Trophoblast cell (in vitro differentiated cells and primary cell): ENCODE measurements around the gene SPATA33.
"Not testable (repeated sequence)": the region's sequence is repeated elsewhere in the genome, so short reads cannot be mapped to it uniquely, and the experiment has no call there.

Experiments
- DNase-seq, 2 donors: peaks; one replicate each; pipeline ENCODE4 v3.0.0-alpha.2; 2016
- H2AFZ ChIP-seq: 2 replicates; pipeline ENCODE4 v1.6.1; 2013; ENCODE audit warnings: low read length, moderate library complexity, mild to moderate bottlenecking; ENCODE audit not compliant: insufficient read depth, poor library complexity
- H2AK5ac ChIP-seq: 2 replicates; pipeline ENCODE4 v1.6.1; 2013; ENCODE audit warnings: mild to moderate bottlenecking, low read length
- H2BK120ac ChIP-seq: 2 replicates; pipeline ENCODE4 v1.6.1; 2013; ENCODE audit warnings: low read length, mild to moderate bottlenecking, moderate library complexity; ENCODE audit not compliant: insufficient read depth, poor library complexity
- H2BK12ac ChIP-seq: 2 replicates; pipeline ENCODE4 v1.6.1; 2013; ENCODE audit warnings: mild to moderate bottlenecking, low read length, moderate library complexity
- H2BK5ac ChIP-seq: 2 replicates; pipeline ENCODE4 v1.6.1; 2013; ENCODE audit warnings: low read length, low read depth, moderate library complexity, mild to moderate bottlenecking; ENCODE audit not compliant: poor library complexity
- H3K14ac ChIP-seq: 2 replicates; pipeline ENCODE4 v1.6.1; 2013; ENCODE audit warnings: mild to moderate bottlenecking, low read length
- H3K18ac ChIP-seq: 2 replicates; pipeline ENCODE4 v1.6.1; 2013; ENCODE audit warnings: mild to moderate bottlenecking, low read length
- H3K23ac ChIP-seq: 2 replicates; pipeline ENCODE4 v1.6.1; 2013; ENCODE audit warnings: low read length
- H3K27ac ChIP-seq: 2 replicates; pipeline ENCODE4 v1.5.1; 2013; ENCODE audit warnings: low read depth, mild to moderate bottlenecking, inconsistent platforms, low read length, moderate library complexity
- H3K27me3 ChIP-seq: 2 replicates; pipeline ENCODE4 v1.6.1; 2013; ENCODE audit warnings: inconsistent platforms, mild to moderate bottlenecking, low read length, moderate library complexity; ENCODE audit not compliant: insufficient read depth
- H3K36me3 ChIP-seq, 2 experiments: 1 replicate in 1 of 2; 2 replicates in 1 of 2; pipeline ENCODE4 v1.6.1; 2013; ENCODE audit warnings: low read length in 2 of 2, mild to moderate bottlenecking in 2 of 2, moderate library complexity in 1 of 2; ENCODE audit not compliant: insufficient read depth in 2 of 2, control insufficient read depth in 1 of 2
- H3K4ac ChIP-seq: 2 replicates; pipeline ENCODE4 v1.6.1; 2013; ENCODE audit warnings: low read depth, mild to moderate bottlenecking, low read length, moderate library complexity
- H3K4me1 ChIP-seq, 2 experiments: 1 replicate in 1 of 2; 2 replicates in 1 of 2; pipeline ENCODE4 v1.6.1; 2013; ENCODE audit warnings: low read length in 2 of 2, mild to moderate bottlenecking in 2 of 2, moderate library complexity in 1 of 2; ENCODE audit not compliant: insufficient read depth in 2 of 2, control insufficient read depth in 1 of 2
- H3K4me2 ChIP-seq: 2 replicates; pipeline ENCODE4 v1.6.1; 2013; ENCODE audit warnings: inconsistent platforms, mild to moderate bottlenecking, low read length, moderate library complexity
- H3K4me3 ChIP-seq: 2 replicates; pipeline ENCODE4 v1.5.1; 2013; ENCODE audit warnings: mild to moderate bottlenecking, low read depth, low read length, inconsistent platforms
- H3K79me1 ChIP-seq: one replicate; pipeline ENCODE4 v1.6.1; 2013; ENCODE audit warnings: low read length
- H3K79me2 ChIP-seq: 2 replicates; pipeline ENCODE4 v1.6.1; 2013; ENCODE audit warnings: low read length, mild to moderate bottlenecking; ENCODE audit not compliant: control insufficient read depth, insufficient read depth, poor library complexity
- H3K9ac ChIP-seq: 2 replicates; pipeline ENCODE4 v1.6.1; 2013; ENCODE audit warnings: mild to moderate bottlenecking, low read length
- H3K9me3 ChIP-seq: 2 replicates; pipeline ENCODE4 v1.6.1; 2013; ENCODE audit warnings: low read depth, mild to moderate bottlenecking, control low read depth, inconsistent platforms, low read length; ENCODE audit not compliant: insufficient read depth
- H4K12ac ChIP-seq: 2 replicates; pipeline ENCODE4 v1.6.1; 2013; ENCODE audit warnings: low read depth, mild to moderate bottlenecking, low read length, moderate library complexity
- H4K8ac ChIP-seq: 2 replicates; pipeline ENCODE4 v1.6.1; 2013; ENCODE audit warnings: low read depth, mild to moderate bottlenecking, low read length, moderate library complexity
- H4K91ac ChIP-seq: one replicate; pipeline ENCODE4 v1.6.1; 2013; ENCODE audit warnings: low read depth, mild to moderate bottlenecking, low read length, moderate library complexity
- WGBS: extraction: QIAGEN DNeasy Blood & Tissue Kit; methylation state at CpG from one replicate; pipeline ENCODE4 v1.1.7; 2013; ENCODE audit warnings: missing lambda C conversion rate; ENCODE audit not compliant: insufficient read length, insufficient coverage; ENCODE audit errors: extremely low coverage; 5-methylcytosine and 5-hydroxymethylcytosine counted together

SPATA33 gene

GRCh38 chr16:89671565-89671964 lies 13.9 kb downstream of the SPATA33 start:
- not testable (repeated sequence) for DNase-seq, H4K12ac ChIP-seq

GRCh38 chr16:89672177-89672941 lies 14.7 kb downstream of the SPATA33 start:
- no peak overlapping the region for H4K8ac ChIP-seq
- no peaks in the 10 kb centered on the region for H3K4me1 ChIP-seq
- no peak overlapping the region for H3K23ac ChIP-seq
- no peak overlapping the region for H3K4me2 ChIP-seq
- no peak overlapping the region for H3K27ac ChIP-seq
- H3K79me2 ChIP-seq = no peaks in the 10 kb centered on the region
- no peaks in the 10 kb centered on the region for H3K79me1 ChIP-seq
- H3K4me3 ChIP-seq = no peak overlapping the region
- no peak overlapping the region for H2AFZ ChIP-seq
- WGBS = no CpG with 5 or more reads among the region's 16 CpGs
- H3K36me3 ChIP-seq = peaks cover 3 to 5% of the 10 kb centered on the region in 2 experiments
- H3K4ac ChIP-seq = no peak overlapping the region
- H3K18ac ChIP-seq = no peak overlapping the region
- no peaks in the 10 kb centered on the region for H3K27me3 ChIP-seq
- DNase-seq = no peak
- H2AK5ac ChIP-seq = no peak overlapping the region
- no peak overlapping the region for H3K14ac ChIP-seq
- no peaks in the 10 kb centered on the region for H3K9me3 ChIP-seq
- H4K91ac ChIP-seq = no peak overlapping the region
- no peak overlapping the region for H3K9ac ChIP-seq
- no peak overlapping the region for H2BK5ac ChIP-seq
- H4K12ac ChIP-seq = no peak overlapping the region
- no peak overlapping the region for H2BK12ac ChIP-seq
- no peak overlapping the region for H2BK120ac ChIP-seq

More at GRCh38 chr16:89671565-89671964, 13.9 kb downstream of the SPATA33 start:
- not testable (repeated sequence) for H3K4me2 ChIP-seq, H3K36me3 ChIP-seq, H4K8ac ChIP-seq, H3K4ac ChIP-seq, H2BK12ac ChIP-seq, H3K14ac ChIP-seq, H3K79me1 ChIP-seq, H3K9me3 ChIP-seq, H2AK5ac ChIP-seq, H2BK120ac ChIP-seq, H3K18ac ChIP-seq, H3K27ac ChIP-seq, H3K79me2 ChIP-seq, H3K27me3 ChIP-seq, H2BK5ac ChIP-seq, H3K9ac ChIP-seq, H2AFZ ChIP-seq, H4K91ac ChIP-seq, H3K4me3 ChIP-seq, H3K23ac ChIP-seq, H3K4me1 ChIP-seq
- no CpG with 5 or more reads among the region's 4 CpGs for WGBS

DNA sequence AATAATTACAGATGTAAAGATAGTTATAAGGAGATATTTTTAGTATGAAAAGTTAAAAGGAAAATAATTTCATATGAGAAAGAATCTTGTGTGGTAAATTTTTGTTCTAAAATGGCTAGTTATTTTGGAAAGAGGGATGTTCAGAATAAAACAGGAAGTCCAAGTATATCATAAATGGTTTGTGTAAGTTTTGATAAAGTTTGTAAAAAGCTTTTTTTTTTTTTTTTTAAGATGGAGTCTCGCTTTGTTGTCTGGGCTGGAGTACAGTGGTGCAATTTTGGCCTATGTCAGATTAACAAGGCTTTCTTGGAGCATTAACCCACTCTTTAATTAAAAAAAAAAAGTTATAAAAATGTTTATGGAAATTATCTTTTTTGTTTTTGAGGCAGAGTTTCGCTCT lies 20.6 kb downstream of the SPATA33 start:
- no peaks in the 10 kb centered on the region for H3K27me3 ChIP-seq
- no peak overlapping the region for H2BK5ac ChIP-seq
- peaks cover 4 to 7% of the 10 kb centered on the region in 2 experiments for H3K36me3 ChIP-seq
- no peak overlapping the region for H2BK120ac ChIP-seq
- no CpG with 5 or more reads among the region's 2 CpGs for WGBS
- no peak for DNase-seq
- no peak overlapping the region for H3K9ac ChIP-seq
- no peak overlapping the region for H4K91ac ChIP-seq
- peaks cover 14% of the 10 kb centered on the region for H3K9me3 ChIP-seq
- H3K4ac ChIP-seq = no peak overlapping the region
- H2AK5ac ChIP-seq = no peak overlapping the region
- no peak overlapping the region for H3K27ac ChIP-seq
- no peak overlapping the region for H4K8ac ChIP-seq
- H3K79me2 ChIP-seq = no peaks in the 10 kb centered on the region
- H4K12ac ChIP-seq = no peak overlapping the region
- H3K79me1 ChIP-seq = no peaks in the 10 kb centered on the region
- no peak overlapping the region for H2AFZ ChIP-seq
- no peaks in the 10 kb centered on the region for H3K4me1 ChIP-seq
- H2BK12ac ChIP-seq = no peak overlapping the region
- no peak overlapping the region for H3K4me2 ChIP-seq
- no peak overlapping the region for H3K4me3 ChIP-seq
- no peak overlapping the region for H3K23ac ChIP-seq
- no peak overlapping the region for H3K18ac ChIP-seq
- H3K14ac ChIP-seq = no peak overlapping the region

GRCh38 chr16:89685916-89686315 lies 28.3 kb downstream of the SPATA33 start:
- H3K23ac ChIP-seq = no peak overlapping the region
- peaks cover 21 to 28% of the 10 kb centered on the region in 2 experiments for H3K36me3 ChIP-seq
- no peak overlapping the region for H3K4me3 ChIP-seq
- peaks cover 8% of the 10 kb centered on the region for H3K79me2 ChIP-seq
- H2BK120ac ChIP-seq = no peak overlapping the region
- no peak overlapping the region for H4K12ac ChIP-seq
- no peak overlapping the region for H3K4me2 ChIP-seq
- peaks cover 6 to 7% of the 10 kb centered on the region in 2 experiments for H3K4me1 ChIP-seq
- H3K9me3 ChIP-seq = peaks cover 16% of the 10 kb centered on the region
- H2AK5ac ChIP-seq = no peak overlapping the region
- H2AFZ ChIP-seq = no peak overlapping the region
- DNase-seq = no peak
- no peak overlapping the region for H3K18ac ChIP-seq
- WGBS = no CpG with 5 or more reads among the region's 1 CpG
- no peak overlapping the region for H3K27ac ChIP-seq
- H2BK12ac ChIP-seq = no peak overlapping the region
- no peak overlapping the region for H3K14ac ChIP-seq
- no peak overlapping the region for H3K4ac ChIP-seq
- H3K9ac ChIP-seq = no peak overlapping the region
- peaks cover 6% of the 10 kb centered on the region for H3K79me1 ChIP-seq
- H4K91ac ChIP-seq = no peak overlapping the region
- H2BK5ac ChIP-seq = no peak overlapping the region
- H3K27me3 ChIP-seq = no peaks in the 10 kb centered on the region
- no peak overlapping the region for H4K8ac ChIP-seq
